ENCODE measurements around the gene UNC93A.
"Not testable (repeated sequence)": the region's sequence is repeated elsewhere in the genome, so short reads cannot be mapped to it uniquely, and the experiment has no call there.

Gene UNC93A

DNA sequence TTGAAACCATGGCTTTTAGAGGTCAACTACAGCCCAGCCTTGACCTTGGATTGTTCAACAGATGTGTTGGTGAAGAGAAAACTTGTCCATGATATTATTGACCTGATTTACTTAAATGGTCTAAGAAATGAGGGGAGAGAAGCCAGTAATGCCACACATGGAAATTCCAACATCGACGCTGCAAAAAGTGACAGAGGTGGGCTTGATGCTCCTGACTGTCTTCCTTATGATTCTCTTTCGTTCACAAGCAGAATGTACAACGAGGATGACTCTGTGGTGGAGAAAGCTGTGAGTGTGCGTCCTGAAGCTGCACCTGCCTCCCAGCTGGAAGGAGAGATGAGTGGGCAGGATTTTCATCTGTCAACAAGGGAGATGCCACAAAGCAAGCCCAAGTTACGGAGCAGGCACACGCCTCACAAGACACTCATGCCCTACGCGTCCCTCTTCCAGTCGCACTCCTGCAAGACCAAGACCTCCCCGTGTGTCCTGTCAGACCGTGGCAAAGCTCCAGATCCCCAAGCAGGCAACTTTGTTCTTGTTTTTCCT is 50.0 kb downstream of the UNC93A start:
- no peak for DNase-seq (ENCODE audit: low read depth, low spot score)

DNA sequence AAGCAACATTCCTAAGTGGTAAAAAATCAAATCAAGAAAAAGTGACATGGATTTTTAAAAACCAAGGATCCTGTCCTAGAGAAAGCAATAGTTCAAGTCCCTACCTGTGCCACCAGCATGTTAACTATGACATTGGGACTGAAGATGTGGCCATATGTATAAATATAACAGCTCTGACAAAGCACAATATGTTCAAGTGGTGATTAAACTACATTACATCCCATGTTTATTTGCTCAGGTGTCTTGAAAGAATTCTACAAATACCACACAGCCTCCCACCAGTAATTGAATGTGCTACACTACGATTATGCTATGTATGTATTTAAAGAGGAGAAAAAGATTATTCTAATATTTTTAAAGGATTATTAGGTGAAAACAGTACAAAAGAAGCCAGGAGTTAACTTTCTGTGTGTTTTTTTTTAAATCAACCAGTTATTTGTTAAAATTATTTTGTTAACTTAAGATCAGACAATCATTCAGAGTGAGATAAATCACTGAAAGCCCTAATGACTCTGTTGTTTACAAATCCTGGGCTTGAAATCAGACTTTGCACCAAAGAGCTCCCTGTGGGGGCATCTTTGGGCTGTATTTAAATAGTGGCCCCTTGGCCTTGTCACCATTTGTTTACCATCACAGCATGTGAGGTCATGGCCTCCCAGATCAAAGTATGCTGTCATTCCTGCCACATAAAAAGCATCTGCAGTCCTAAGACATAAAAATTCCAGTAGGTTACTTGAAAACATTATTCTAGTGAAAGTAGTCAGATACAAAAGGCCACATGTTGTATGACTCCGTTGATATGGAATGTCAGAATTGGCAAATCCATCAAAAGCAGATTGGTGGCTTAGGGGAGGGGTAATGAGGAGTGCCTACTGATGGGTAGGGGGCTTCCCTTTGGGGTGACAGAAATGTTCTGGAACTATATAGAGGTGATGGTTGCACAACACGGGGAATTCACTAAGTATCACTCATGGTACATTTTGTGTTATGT is 50.8 kb downstream of the UNC93A start:
- no peak for DNase-seq (ENCODE audit: low read depth, low spot score)

DNA sequence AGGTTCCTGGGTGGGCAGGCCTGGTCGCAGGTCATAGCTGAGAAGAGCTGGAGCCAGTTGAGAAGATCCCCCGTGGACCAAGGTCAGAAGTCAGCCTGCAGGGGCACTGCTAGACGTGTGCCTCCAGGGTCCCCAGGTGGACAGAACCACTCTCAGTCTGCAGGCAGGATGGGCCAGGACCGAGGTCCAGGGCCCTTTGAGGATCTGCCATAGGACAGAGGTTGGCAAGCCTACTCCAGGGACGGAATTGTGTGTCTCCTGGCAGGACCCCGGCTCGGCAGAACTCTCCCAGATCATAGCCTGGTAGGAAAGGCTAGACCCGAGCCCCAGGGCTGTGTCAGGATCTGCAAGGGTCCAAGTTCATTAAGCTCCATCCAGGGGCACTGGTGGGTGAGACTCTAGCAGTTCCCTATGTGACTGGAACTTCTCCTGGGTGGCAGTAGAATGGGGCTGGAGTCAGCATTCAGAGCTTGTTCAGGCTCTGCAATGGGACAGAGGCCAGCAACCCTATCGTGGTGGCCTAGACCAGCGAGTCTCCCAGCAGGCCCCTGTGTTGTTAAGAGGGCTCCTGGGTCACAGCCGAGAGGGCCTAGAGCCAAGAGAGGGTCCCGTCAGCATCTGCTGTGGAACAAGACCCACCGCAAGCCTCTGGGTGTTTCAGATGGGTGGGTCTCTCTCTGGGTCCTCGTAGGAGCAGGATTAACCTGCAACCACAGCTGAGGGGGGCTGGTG is 51.9 kb downstream of the UNC93A start:
- DNase-seq (ENCODE audit: low read depth, low spot score): no peak

- DNase-seq (ENCODE audit: low read depth, low spot score): no peak
Observed at GRCh38 chr6:167345348-167345747, 54.2 kb downstream of the UNC93A start.

DNA sequence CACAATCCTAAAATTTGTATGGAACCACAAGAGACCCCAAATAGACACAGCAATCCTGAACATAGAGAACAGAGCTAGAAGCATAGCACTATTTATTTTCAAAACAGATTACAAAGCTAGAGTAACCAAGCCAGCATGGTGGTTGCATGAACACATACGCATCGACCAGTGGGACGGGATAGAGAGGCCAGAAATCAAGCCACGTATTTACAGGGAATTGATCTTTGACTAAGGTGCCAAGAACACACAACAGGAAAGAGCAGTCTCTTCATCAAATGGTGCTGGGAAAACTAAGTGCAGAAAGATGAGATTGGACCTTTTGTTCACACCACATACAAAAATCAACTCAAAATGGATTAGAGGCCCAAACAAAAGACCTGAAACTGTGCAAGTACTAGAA is 54.8 kb downstream of the UNC93A start:
- DNase-seq (ENCODE audit: low read depth, low spot score): no peak

- DNase-seq (ENCODE audit: low read depth, low spot score): no peak
Observed at GRCh38 chr6:167347226-167347625, 56.1 kb downstream of the UNC93A start.

DNA sequence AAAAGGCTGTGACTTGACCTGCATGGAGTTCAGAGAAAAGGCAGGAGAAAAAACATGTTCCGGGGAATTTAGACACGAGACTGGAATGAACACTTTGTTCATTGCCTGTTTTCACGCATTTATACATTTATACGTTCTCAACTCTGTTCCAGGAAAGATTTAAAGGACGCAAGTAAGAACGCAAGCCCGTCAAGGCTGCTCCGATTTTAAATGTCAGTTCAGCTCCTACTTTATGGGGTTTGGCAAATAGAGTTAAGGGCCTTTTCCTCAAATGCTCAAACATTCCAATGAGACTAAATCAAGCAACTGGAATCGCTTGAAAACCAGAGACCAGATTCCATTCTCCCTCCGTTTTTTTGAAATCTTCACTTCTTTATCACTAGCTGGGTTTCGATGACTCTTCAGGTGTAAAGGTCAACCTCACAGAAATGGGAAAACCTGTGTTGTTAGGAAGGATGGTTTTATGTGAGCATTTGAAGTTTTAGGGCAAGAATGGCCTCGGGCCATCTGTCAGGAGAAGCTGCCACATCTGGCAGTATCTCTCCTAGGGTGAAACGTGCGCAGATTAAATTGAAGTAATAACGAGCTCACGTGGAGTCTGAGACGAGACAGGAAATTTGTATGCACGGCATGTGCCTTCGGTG is 58.6 kb downstream of the UNC93A start:
- no peak for DNase-seq (ENCODE audit: low read depth, low spot score)

DNA sequence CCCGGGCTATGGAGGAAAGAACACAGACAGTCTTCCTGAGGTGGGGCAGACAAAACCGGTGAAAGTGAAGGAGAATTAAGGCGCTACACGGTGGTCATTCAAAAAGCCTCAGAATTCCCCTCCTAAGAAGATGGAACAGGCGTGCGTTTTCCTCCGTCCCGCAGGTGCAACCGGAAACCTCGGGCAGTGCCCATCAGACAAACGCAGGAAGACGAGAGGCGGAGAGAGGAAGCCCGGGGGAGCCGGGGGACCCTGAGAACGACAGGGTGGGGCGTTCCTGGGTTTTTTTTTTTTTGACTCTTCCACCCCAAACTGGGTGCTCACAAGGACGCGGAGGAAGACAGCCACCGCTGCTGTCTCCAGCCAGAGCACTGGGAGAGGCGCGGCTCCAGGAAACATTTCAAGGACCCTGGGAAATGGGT is 59.2 kb downstream of the UNC93A start:
- DNase-seq (ENCODE audit: low read depth, low spot score): no peak

DNA sequence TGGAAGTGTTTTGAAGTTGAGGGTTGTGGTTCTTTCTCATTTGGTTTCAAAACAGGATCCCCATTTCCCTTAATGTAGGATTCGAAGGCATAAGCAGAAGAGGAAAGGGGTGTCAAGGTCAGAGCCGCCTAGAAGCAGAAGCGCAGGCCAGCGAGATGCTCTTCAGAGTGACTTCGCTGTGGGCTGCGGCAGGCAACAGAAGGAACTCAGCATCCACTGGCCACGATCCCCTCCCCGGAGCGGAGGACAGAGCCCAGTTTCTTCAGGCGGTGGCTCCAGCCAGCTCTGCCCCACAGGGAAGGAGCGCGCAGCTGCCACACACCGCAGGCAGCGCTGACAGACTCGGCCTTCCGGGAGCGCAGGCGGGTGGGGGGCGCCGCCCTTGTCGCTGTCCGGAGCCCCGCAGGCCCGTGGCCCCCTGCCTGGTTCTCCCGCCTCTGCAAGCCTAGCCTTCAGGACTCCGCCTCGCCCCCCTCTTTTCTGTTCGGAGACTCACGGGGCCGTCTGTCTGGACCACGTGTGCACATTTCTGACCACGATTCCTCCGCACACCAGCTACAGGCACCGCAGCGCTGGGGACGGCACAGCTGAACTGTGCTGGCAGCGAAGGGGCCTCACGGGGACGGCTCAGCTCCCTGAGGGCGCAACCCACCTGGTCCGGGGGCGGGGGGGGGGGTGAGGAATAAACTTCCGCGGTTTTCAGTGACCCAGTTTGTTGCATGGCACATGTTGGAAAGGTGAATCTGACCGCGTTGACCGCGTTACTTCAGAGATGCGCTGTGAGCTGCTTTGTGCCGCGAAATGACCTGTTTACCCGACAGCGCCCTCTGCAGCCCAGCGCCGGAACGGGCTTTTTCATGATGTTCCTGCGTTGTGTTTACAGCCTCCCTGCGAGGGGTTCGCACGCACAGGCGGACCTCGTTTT is 59.9 kb downstream of the UNC93A start:
- peak; percentile 4 for DNase-seq (ENCODE audit: low read depth, low spot score)

- no peak for DNase-seq (ENCODE audit: low read depth, low spot score)
Observed at GRCh38 chr6:167351656-167352345, 60.7 kb downstream of the UNC93A start.

DNA sequence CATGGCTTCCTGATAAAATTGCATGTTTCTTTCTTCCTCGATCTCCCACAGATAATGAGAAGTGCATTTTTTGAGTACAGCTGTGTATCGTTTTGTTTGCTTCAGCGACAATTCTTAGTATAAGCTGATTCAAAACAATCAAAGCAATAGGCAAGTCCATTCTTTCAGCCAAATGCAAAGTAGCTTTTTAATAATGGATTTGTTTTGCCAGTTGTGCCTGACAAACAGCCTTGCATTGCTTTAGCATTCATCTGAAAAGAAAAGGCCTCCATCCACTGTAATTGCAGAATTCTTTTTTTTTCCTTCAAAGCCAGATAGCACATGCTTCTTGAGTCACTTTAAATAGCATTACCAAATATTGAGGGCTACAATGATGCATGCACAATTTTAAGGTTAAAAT is 65.8 kb downstream of the UNC93A start:
- no peak for DNase-seq (ENCODE audit: low read depth, low spot score)

DNA sequence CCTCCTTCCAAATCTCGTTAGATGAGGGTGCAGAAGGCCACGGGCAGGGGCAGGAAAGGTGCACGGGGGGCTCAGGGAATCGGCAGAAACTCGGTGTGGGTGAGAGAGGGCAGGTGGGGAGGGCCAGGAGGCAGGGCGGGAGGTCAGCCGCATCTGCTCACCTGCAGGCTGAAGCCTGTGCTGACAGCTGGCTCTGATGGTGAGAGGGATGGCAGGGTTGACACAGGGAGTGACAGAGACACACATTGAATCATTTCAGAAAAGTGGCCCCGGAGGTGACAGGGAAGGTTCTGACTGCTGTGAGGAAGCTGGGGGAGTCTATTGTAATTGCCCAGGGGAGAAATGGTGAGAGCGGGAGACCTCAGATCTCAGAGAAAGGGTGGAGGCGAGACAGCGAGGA is 67.3 kb downstream of the UNC93A start:
- DNase-seq (ENCODE audit: low read depth, low spot score): not testable (repeated sequence)

- not testable (repeated sequence) for DNase-seq (ENCODE audit: low read depth, low spot score)
Observed at GRCh38 chr6:167361170-167361569, 70.1 kb downstream of the UNC93A start.
